Measurements from ENCODE around the gene CCNL1.

- no peak for TF ChIP-seq CTCF (optimal IDR thresholded peaks at IDR 0.05 in 1 of 3, IDR thresholded peaks at IDR 0.05 in 1 of 3, conservative IDR thresholded peaks at IDR 0.05 in 1 of 3; ENCODE audit: extremely low read depth in 1 of 3, insufficient read depth in 2 of 3, low read length in 3 of 3)
- no peak for TF ChIP-seq EZH2 (IDR thresholded peaks at IDR 0.05; ENCODE audit: low read length)
Measured at GRCh38 chr3:157188391-157188790, 28.4 kb upstream of the CCNL1 start.
